ENCODE data around the gene RASA3. TPM values are rescaled to one million over a fixed set of nuclear protein-coding genes. Genes with fewer than 3 reads are reported as not detected.

Gene RASA3
- total and polyA plus RNA-seq, 10 of the 15 experiments (the other 5 are each of a cell fraction or from before 2014, with no cell fraction given), result 0.79 to 33.9 (median 17.6) TPM

- TF ChIP-seq ZBTB11 (CRISPR knock-in tag; IDR thresholded peaks at IDR 0.05) (no peak), CREB1 (IDR thresholded peaks at IDR 0.05; ENCODE audit: low read depth) (0 out of 2 replicates have a peak, but pooled peaks have one; percentile 4), HDGF (IDR thresholded peaks at IDR 0.05) (peak; percentile 93), EP300 (IDR thresholded peaks at IDR 0.05; ENCODE audit: borderline replicate concordance in 1 of 2, control insufficient read depth in 1 of 2, low read depth in 2 of 2, low read length in 2 of 2) (no peak), POLR2A (IDR thresholded peaks at IDR 0.05; ENCODE audit: low read depth, low read length) (0 out of 2 replicates have a peak, but pooled peaks have one; percentile 29), SRF (IDR thresholded peaks at IDR 0.05; ENCODE audit: low read depth in 2 of 2, low read length in 2 of 2) (no peak), IRF5 (IDR thresholded peaks at IDR 0.05; ENCODE audit: borderline replicate concordance) (0 out of 2 replicates have a peak, but pooled peaks have one; percentile 10), PAX5 (IDR thresholded peaks at IDR 0.05; ENCODE audit: borderline replicate concordance, low read depth, low read length) (0 out of 2 replicates have a peak, but pooled peaks have one; percentile 36), EGR1 (IDR thresholded peaks at IDR 0.05; ENCODE audit: borderline replicate concordance in 1 of 2, low read depth in 2 of 2, low read length in 2 of 2) (peak in 1 of 2 experiments; percentile 57; a peak in 1 of 3 replicates), MTA2 (IDR thresholded peaks at IDR 0.05; ENCODE audit: low read depth) (peak; percentile 27; the same call in 1 of the 2 replicates), TCF7 (IDR thresholded peaks at IDR 0.05; ENCODE audit: borderline replicate concordance) (no peak)
Observed at GRCh38 chr13:114131583-114132418, 622 bp downstream of the RASA3 start (continued).

All from GM12878 (cell line).